ENCODE measurements around the gene ANKRD35. TPM values are rescaled to one million over a fixed set of nuclear protein-coding genes. Genes with fewer than 3 reads are reported as not detected.

ANKRD35 gene
- total and polyA plus RNA-seq, 12 donors = 0.28 to 2.1 (median 0.56) TPM

- ATAC-seq (peak; percentile 28 to 61 (median 38)), DNase-seq (peak; percentile 49 to 57)
- H3K4me3 ChIP-seq = peak overlapping the region; percentile 73 to 99 (median 90)
- peaks cover 3 to 34% (median 26%) of the 10 kb centered on the region in 9 donors for H3K4me1 ChIP-seq
- intact Hi-C loops (cut with DNase I) = loop anchor here in 6 of 10 donors (5.0 to 10.0 kb wide), 5 partner anchors 38 to 82 kb away; partner anchors contain the start of genes LIX1L (in 5 of the 6), NUDT17 (in 3 of the 6) and PIAS3 (in 1 of the 6)
- WGBS, 2 donors = 6 to 7% methylated on average over 33 of the region's 33 CpGs
- H3K36me3 ChIP-seq = peaks cover 0 to 56% (median 17%) of the 10 kb centered on the region in 9 donors
- peak overlapping the region; percentile 79 to 95 (median 90) for H3K27ac ChIP-seq
- TF ChIP-seq CTCF (IDR thresholded peaks at IDR 0.05) = no peak
- no peaks in the 10 kb centered on the region for H3K9me3 ChIP-seq
- H3K27me3 ChIP-seq = no peaks in the 10 kb centered on the region
Observed at GRCh38 chr1:145918992-145919939, 33.6 kb upstream of the ANKRD35 start.

GRCh38 chr1:145918144-145918991, 32.7 kb upstream of the ANKRD35 start, which contains the start of gene PEX11B:
Gene PEX11B (minus strand): TSS chr1:145918717. CDS start chr1:145918688, 29 bp downstream.
- WGBS, 2 donors = 0% methylated on average over 51 of the region's 51 CpGs
- peaks cover 0 to 56% (median 13%) of the 10 kb centered on the region in 9 donors for H3K36me3 ChIP-seq

GRCh38 chr1:145917595-145917994, 31.9 kb upstream of the ANKRD35 start:
- intact Hi-C loops (cut with DNase I) = loop anchor here in 6 of 10 donors (5.0 to 10.0 kb wide), 5 partner anchors 40 to 80 kb away; partner anchors contain the start of genes LIX1L (in 5 of the 6), NUDT17 (in 3 of the 6) and PIAS3 (in 1 of the 6)
- ATAC-seq = no peak
- H3K27ac ChIP-seq = peak overlapping the region in 8 of 10 donors; percentile 80 to 95 (median 90)
- DNase-seq = no peak
- WGBS, 2 donors = 76 to 78% methylated on average over 5 of the region's 5 CpGs
- no peak for TF ChIP-seq CTCF (IDR thresholded peaks at IDR 0.05)
- peak overlapping the region; percentile 73 to 99 (median 90) for H3K4me3 ChIP-seq
- H3K9me3 ChIP-seq = no peaks in the 10 kb centered on the region
- peaks cover 3 to 34% (median 26%) of the 10 kb centered on the region in 9 donors for H3K4me1 ChIP-seq
- no peaks in the 10 kb centered on the region for H3K27me3 ChIP-seq
- peaks cover 0 to 56% (median 10%) of the 10 kb centered on the region in 9 donors for H3K36me3 ChIP-seq

More at GRCh38 chr1:145918144-145918991, 32.7 kb upstream of the ANKRD35 start, which contains the start of gene PEX11B:
- peaks cover 3 to 34% (median 26%) of the 10 kb centered on the region in 9 donors for H3K4me1 ChIP-seq
- no peaks in the 10 kb centered on the region for H3K9me3 ChIP-seq
- DNase-seq (peak; percentile 88 to 91), ATAC-seq (peak; percentile 94 to 98 (median 96))
- no peaks in the 10 kb centered on the region for H3K27me3 ChIP-seq
- intact Hi-C loops (cut with DNase I) = loop anchor here in 6 of 10 donors (5.0 to 10.0 kb wide), 5 partner anchors 39 to 81 kb away; partner anchors contain the start of genes LIX1L (in 5 of the 6), NUDT17 (in 3 of the 6) and PIAS3 (in 1 of the 6)
- TF ChIP-seq CTCF (IDR thresholded peaks at IDR 0.05) = peak in 1 of 9 donors; percentile 15
- H3K27ac ChIP-seq = peak within 1 kb of the TSS; percentile 79 to 95 (median 90)
- peak within 1 kb of the TSS; percentile 73 to 99 (median 90) for H3K4me3 ChIP-seq

Data from heart right ventricle (tissue), 16 donors.